ENCODE results near the gene UTF1.

UTF1 gene

DNA sequence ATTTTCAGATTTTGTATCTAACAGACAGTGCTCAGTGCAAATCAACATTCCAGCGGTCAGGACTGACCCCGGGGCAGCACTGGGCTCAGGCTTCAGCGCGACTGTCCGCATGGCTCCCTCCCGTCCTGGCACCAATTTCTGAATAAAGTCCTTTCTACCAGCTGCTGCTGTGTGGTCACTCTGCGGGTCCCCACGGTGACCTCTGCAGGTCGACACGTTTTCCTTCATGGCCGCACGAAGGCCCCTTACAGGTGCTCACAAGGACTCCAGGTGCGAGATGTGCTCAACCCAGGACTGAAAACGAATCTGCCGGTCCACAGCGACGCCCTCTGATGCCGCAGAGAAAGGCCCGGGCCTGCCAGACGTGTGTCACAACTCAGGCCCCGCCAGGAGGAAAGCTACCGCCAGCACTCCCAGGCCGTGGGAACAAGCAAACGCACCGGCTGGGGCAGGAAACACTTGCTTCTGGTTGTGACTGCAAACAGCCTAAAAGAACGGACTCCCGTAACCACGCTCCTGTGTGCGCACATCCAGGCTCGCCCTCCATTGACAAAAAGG is 3.7 kb upstream of the UTF1 start:
- Histone ChIP-seq H3K4me1 (peaks cover 0 to 18% (median 9%) of the 10 kb centered on the region in 4 donors), H3K4me3 (no peak overlapping the region), H3K27me3 (peaks cover 0 to 73% of the 10 kb centered on the region in 2 donors), H3K36me3 (no peaks in the 10 kb centered on the region), H3K27ac (no peak overlapping the region), H3K9me3 (no peaks in the 10 kb centered on the region)
- intact Hi-C loops (cut with DNase I; ENCODE audit: low total_unique reads), result no loop called here
- no peak for TF ChIP-seq CTCF (IDR thresholded peaks at IDR 0.05)
- DNase-seq, result no peak

DNA sequence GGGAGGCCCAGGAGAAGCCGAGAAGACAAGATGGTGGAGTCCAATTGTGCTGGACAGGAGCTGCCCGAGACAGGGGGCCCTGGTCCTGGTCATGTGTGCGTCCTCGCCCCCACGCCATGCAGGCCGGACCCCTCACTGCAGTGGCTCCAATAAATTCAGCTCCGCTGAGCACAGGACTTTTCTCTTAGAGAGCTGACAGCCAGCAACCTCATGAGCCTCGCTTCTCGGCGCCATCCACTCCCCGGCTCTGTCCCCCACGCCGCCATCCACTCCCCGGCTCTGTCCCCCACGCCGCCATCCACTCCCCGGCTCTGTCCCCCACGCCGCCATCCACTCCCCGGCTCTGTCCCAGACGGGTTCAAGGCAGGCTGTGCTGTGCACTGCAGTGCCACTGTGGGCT is 2.8 kb upstream of the UTF1 start:
- intact Hi-C loops (cut with DNase I; ENCODE audit: low total_unique reads), result no loop called here
- H3K27me3 ChIP-seq, result peaks cover 0 to 80% of the 10 kb centered on the region in 2 donors

GRCh38 chr10:133229265-133230043 is 563 bp upstream of the UTF1 start:
- TF ChIP-seq CTCF (IDR thresholded peaks at IDR 0.05), result no peak

More for the DNA sequence above, 2.8 kb upstream of the UTF1 start:
- Histone ChIP-seq H3K36me3 (no peaks in the 10 kb centered on the region), H3K27ac (no peak overlapping the region), H3K9me3 (no peaks in the 10 kb centered on the region), H3K4me1 (peaks cover 0 to 18% (median 9%) of the 10 kb centered on the region in 4 donors), H3K4me3 (no peak overlapping the region)
- no peak for DNase-seq
- TF ChIP-seq CTCF (IDR thresholded peaks at IDR 0.05), result no peak

DNA sequence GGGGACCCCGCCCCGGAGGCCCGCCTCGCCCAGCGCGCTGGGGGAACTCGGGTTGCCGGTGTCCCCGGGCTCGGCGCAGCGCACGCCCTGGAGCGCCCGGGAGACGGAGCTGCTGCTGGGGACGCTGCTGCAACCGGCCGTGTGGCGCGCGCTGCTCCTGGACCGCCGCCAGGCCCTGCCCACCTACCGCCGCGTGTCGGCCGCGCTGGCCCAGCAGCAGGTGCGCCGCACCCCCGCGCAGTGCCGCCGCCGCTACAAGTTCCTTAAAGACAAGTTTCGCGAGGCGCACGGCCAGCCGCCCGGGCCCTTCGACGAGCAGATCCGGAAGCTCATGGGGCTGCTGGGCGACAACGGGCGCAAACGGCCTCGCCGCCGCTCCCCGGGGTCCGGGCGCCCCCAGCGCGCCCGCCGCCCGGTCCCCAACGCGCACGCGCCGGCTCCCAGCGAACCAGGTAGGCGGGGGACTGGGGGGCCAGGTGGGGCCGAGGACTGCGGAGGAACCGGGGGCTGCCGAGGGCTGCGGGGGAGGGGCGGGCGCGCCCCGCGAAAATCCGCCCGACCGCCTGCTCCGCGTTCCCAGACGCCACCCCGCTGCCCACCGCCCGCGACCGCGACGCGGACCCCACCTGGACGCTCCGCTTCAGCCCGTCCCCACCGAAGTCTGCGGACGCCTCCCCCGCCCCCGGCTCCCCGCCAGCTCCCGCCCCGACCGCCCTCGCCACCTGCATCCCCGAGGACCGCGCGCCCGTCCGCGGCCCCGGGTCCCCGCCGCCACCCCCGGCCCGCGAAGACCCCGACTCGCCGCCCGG is 574 bp downstream of the UTF1 start:
- H3K27ac ChIP-seq, result no peak overlapping the region
- peaks cover 0 to 22% (median 9%) of the 10 kb centered on the region in 4 donors for H3K4me1 ChIP-seq
- peaks cover 0 to 89% of the 10 kb centered on the region in 2 donors for H3K27me3 ChIP-seq
- TF ChIP-seq CTCF (IDR thresholded peaks at IDR 0.05), result no peak
- intact Hi-C loops (cut with DNase I; ENCODE audit: low total_unique reads), result no loop called here
- peaks cover 0 to 4% (median 0%) of the 10 kb centered on the region in 3 donors for H3K9me3 ChIP-seq
- no peak for DNase-seq
- no peaks in the 10 kb centered on the region for H3K36me3 ChIP-seq
- H3K4me3 ChIP-seq, result no peak overlapping the region

More at GRCh38 chr10:133229265-133230043, 563 bp upstream of the UTF1 start:
- DNase-seq, result no peak
- H3K4me3 ChIP-seq, result no peak overlapping the region
- no peaks in the 10 kb centered on the region for H3K36me3 ChIP-seq
- no peak overlapping the region for H3K27ac ChIP-seq
- intact Hi-C loops (cut with DNase I; ENCODE audit: low total_unique reads), result no loop called here
- H3K4me1 ChIP-seq, result peaks cover 0 to 18% (median 9%) of the 10 kb centered on the region in 4 donors
- peaks cover 0 to 4% (median 0%) of the 10 kb centered on the region in 3 donors for H3K9me3 ChIP-seq
- peaks cover 0 to 93% of the 10 kb centered on the region in 2 donors for H3K27me3 ChIP-seq

GRCh38 chr10:133231244-133231945 is 1.4 kb downstream of the UTF1 start:
- intact Hi-C loops (cut with DNase I; ENCODE audit: low total_unique reads), result no loop called here
- TF ChIP-seq CTCF (IDR thresholded peaks at IDR 0.05), result no peak
- peaks cover 0 to 4% (median 0%) of the 10 kb centered on the region in 3 donors for H3K9me3 ChIP-seq
- no peak for DNase-seq
- peaks cover 0 to 89% of the 10 kb centered on the region in 2 donors for H3K27me3 ChIP-seq
- H3K4me1 ChIP-seq, result peaks cover 0 to 29% (median 13%) of the 10 kb centered on the region in 4 donors
- no peak overlapping the region for H3K4me3 ChIP-seq
- no peaks in the 10 kb centered on the region for H3K36me3 ChIP-seq
- H3K27ac ChIP-seq, result no peak overlapping the region
